ENCODE measurements around the gene RPLP2.

GRCh38 chr11:764322-765024 lies 45.3 kb upstream of the RPLP2 start:
- no peak for TF ChIP-seq ZNF232 (CRISPR knock-in tag; IDR thresholded peaks at IDR 0.05)
- TF ChIP-seq CTCF (IDR thresholded peaks at IDR 0.05), result no peak
